Ectodermal cell (in vitro differentiated cells): ENCODE measurements around the gene TMEM97.
A peak's percentile ranks its signal among the peaks of the same experiment; 100 is the strongest.

Experiments
- H3K27ac ChIP-seq: 2 replicates; pipeline ENCODE4 v1.7.0; 2013; ENCODE audit warnings: mild to moderate bottlenecking, low read depth, low read length; ENCODE audit not compliant: insufficient read depth, poor library complexity, severe bottlenecking
- H3K27me3 ChIP-seq: 2 replicates; pipeline ENCODE4 v1.7.0; 2013; ENCODE audit warnings: mild to moderate bottlenecking, low read length; ENCODE audit not compliant: insufficient read depth, control insufficient read depth, poor library complexity, severe bottlenecking
- H3K36me3 ChIP-seq: one replicate; pipeline ENCODE4 v1.7.0; 2013; ENCODE audit warnings: low read length; ENCODE audit not compliant: control insufficient read depth, insufficient read depth
- H3K4me1 ChIP-seq: one replicate; pipeline ENCODE4 v1.7.0; 2013; ENCODE audit warnings: low read length; ENCODE audit not compliant: control insufficient read depth, insufficient read depth
- H3K4me3 ChIP-seq: 2 replicates; pipeline ENCODE4 v1.7.0; 2013; ENCODE audit warnings: low read depth, low read length, control low read depth; ENCODE audit not compliant: insufficient read depth
- H3K9me3 ChIP-seq: 2 replicates; pipeline ENCODE4 v1.7.0; 2013; ENCODE audit warnings: mild to moderate bottlenecking, low read length, moderate library complexity; ENCODE audit not compliant: control insufficient read depth
- WGBS, 2 experiments: methylation state at CpG; one replicate each; pipeline ENCODE4 v1.1.7; 2013; ENCODE audit warnings: missing lambda C conversion rate in 2 of 2; 5-methylcytosine and 5-hydroxymethylcytosine counted together

TMEM97 gene

GRCh38 chr17:28345419-28346198, 26.6 kb downstream of the TMEM97 start:
- Histone ChIP-seq H3K9me3 (no peaks in the 10 kb centered on the region), H3K4me3 (no peak overlapping the region), H3K36me3 (peaks cover 35% of the 10 kb centered on the region), H3K4me1 (peaks cover 4% of the 10 kb centered on the region), H3K27ac (peak overlapping the region; percentile 33), H3K27me3 (no peaks in the 10 kb centered on the region)
- 93 to 95% methylated on average over 13 of the region's 13 CpGs for WGBS, 2 experiments

DNA sequence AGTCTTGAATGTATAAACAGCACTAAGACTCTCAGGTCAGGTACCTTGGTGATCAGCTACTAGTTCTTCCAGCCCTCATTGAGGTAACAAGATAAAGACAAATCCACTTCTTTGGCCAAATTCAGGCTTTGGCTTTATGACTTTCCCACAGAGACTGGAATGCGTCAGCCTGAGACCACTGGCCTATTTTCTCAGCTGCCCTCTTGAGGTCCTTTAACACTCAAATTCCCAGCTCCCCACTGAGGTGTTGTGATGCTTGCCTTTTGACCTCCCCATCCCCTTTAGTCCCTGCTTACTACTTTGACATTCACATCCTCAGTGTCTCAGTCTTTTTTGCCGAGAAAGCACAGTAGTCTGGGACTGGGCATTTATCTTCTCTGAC, 27.2 kb downstream of the TMEM97 start:
- H3K9me3 ChIP-seq = no peaks in the 10 kb centered on the region
- no peaks in the 10 kb centered on the region for H3K27me3 ChIP-seq
- H3K4me3 ChIP-seq = no peak overlapping the region
- peaks cover 4% of the 10 kb centered on the region for H3K4me1 ChIP-seq
- WGBS, 2 experiments = 44 to 47% methylated on average over 2 of the region's 2 CpGs
- H3K36me3 ChIP-seq = peaks cover 37% of the 10 kb centered on the region
- H3K27ac ChIP-seq = peak overlapping the region; percentile 33

GRCh38 chr17:28346746-28347246, 27.8 kb downstream of the TMEM97 start:
- H3K36me3 ChIP-seq = peaks cover 37% of the 10 kb centered on the region
- 85 to 90% methylated on average over 6 to 7 of the region's 7 CpGs for WGBS, 2 experiments
- no peak overlapping the region for H3K27ac ChIP-seq

GRCh38 chr17:28347261-28347891, 28.4 kb downstream of the TMEM97 start:
- WGBS, 2 experiments = 92 to 93% methylated on average over 8 of the region's 8 CpGs
- peaks cover 34% of the 10 kb centered on the region for H3K36me3 ChIP-seq

More at GRCh38 chr17:28346746-28347246, 27.8 kb downstream of the TMEM97 start:
- H3K4me3 ChIP-seq = no peak overlapping the region
- no peaks in the 10 kb centered on the region for H3K9me3 ChIP-seq
- H3K27me3 ChIP-seq = no peaks in the 10 kb centered on the region
- H3K4me1 ChIP-seq = peaks cover 4% of the 10 kb centered on the region

GRCh38 chr17:28348979-28349378, 30.0 kb downstream of the TMEM97 start:
- Histone ChIP-seq H3K36me3 (peaks cover 30% of the 10 kb centered on the region), H3K4me1 (peaks cover 4% of the 10 kb centered on the region), H3K4me3 (no peak overlapping the region), H3K27ac (no peak overlapping the region), H3K9me3 (no peaks in the 10 kb centered on the region), H3K27me3 (no peaks in the 10 kb centered on the region)
- WGBS, 2 experiments = 78 to 80% methylated on average over 3 of the region's 3 CpGs

More at GRCh38 chr17:28347261-28347891, 28.4 kb downstream of the TMEM97 start:
- Histone ChIP-seq H3K4me3 (no peak overlapping the region), H3K27me3 (no peaks in the 10 kb centered on the region), H3K27ac (no peak overlapping the region), H3K9me3 (no peaks in the 10 kb centered on the region), H3K4me1 (peaks cover 4% of the 10 kb centered on the region)

GRCh38 chr17:28350271-28350670, 31.3 kb downstream of the TMEM97 start:
- Histone ChIP-seq H3K4me3 (no peak overlapping the region), H3K4me1 (peaks cover 4% of the 10 kb centered on the region), H3K27ac (no peak overlapping the region), H3K9me3 (no peaks in the 10 kb centered on the region), H3K27me3 (no peaks in the 10 kb centered on the region), H3K36me3 (peaks cover 30% of the 10 kb centered on the region)
- 94 to 95% methylated on average over 7 of the region's 7 CpGs for WGBS, 2 experiments

- Histone ChIP-seq H3K4me1 (peaks cover 7% of the 10 kb centered on the region), H3K27me3 (no peaks in the 10 kb centered on the region), H3K4me3 (peak within 1 kb of the TSS; percentile 83), H3K36me3 (peaks cover 24% of the 10 kb centered on the region), H3K27ac (peak within 1 kb of the TSS; percentile 38), H3K9me3 (no peaks in the 10 kb centered on the region)
- 0 to 1% methylated on average over 80 of the region's 80 CpGs for WGBS, 2 experiments
Measured at GRCh38 chr17:28357061-28357900, 38.3 kb downstream of the TMEM97 start, which contains the start of gene POLDIP2. Gene POLDIP2, minus strand, starts transcription at chr17:28357527. Its CDS starts 79 bp downstream, at chr17:28357448.

DNA sequence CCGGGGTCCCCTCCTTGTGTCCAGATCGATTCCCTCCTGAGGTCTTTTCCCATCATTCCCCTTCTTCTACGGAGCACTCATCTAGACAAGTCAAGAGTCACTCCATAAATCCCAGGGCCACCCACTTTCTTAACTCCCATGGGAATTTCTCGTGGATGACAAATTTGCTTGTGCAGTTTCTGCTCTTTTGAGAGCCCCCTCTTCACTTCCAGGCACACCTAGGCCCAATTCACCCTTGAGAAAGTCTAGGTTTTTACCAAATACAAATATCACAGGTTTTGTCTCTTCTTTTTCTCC, 38.8 kb downstream of the TMEM97 start:
- Histone ChIP-seq H3K27ac (peak overlapping the region; percentile 38), H3K4me3 (peak overlapping the region; percentile 83), H3K36me3 (peaks cover 24% of the 10 kb centered on the region), H3K27me3 (no peaks in the 10 kb centered on the region), H3K9me3 (no peaks in the 10 kb centered on the region), H3K4me1 (peaks cover 7% of the 10 kb centered on the region)
- 4 to 9% methylated on average over 4 of the region's 4 CpGs for WGBS, 2 experiments

DNA sequence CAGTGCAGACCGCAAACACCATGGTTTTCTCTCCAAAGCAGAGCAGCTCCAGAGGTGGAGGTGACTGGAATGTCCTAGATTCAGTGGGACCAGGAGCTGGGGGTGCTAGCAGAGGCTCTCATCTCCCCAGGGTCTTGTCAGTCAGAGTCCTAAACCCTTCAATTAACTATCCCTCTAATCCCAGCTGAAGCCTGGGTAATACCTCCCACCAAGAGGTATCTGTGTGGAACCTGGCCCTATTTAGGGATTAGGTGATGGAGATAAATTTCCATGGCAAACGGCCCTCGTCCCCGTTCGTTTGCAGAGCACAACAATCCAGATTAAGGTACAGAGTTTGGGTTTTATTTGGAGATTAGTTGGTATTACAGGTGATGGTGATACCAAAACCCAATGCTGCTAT, 44.2 kb downstream of the TMEM97 start:
- Histone ChIP-seq H3K4me3 (no peak overlapping the region), H3K27ac (no peak overlapping the region), H3K9me3 (no peaks in the 10 kb centered on the region), H3K27me3 (no peaks in the 10 kb centered on the region), H3K4me1 (peaks cover 5% of the 10 kb centered on the region), H3K36me3 (peaks cover 11% of the 10 kb centered on the region)
- 95 to 96% methylated on average over 5 of the region's 5 CpGs for WGBS, 2 experiments
